Brain microvascular endothelial cell (primary cell): ENCODE data around the gene WFIKKN2.

ENCODE experiments used
- DNase-seq: peaks from one replicate; pipeline ENCODE4 v3.0.0-alpha.2; 2020
- H3K27ac ChIP-seq: fragments of 250-450 bp; sonication (Bioruptor Pico); 2 replicates; pipeline ENCODE4 v1.5.1; 2020; ENCODE audit warnings: mild to moderate bottlenecking, moderate library complexity
- H3K27me3 ChIP-seq: fragments of 250-450 bp; sonication (Bioruptor Pico); replicated peaks from 2 replicates; pipeline ENCODE4 v1.5.1; 2020; ENCODE audit warnings: mild to moderate bottlenecking
- H3K36me3 ChIP-seq: fragments of 250-450 bp; sonication (Bioruptor Pico); replicated peaks from 2 replicates; pipeline ENCODE4 v1.5.1; 2020; ENCODE audit warnings: mild to moderate bottlenecking
- H3K4me3 ChIP-seq: 2 replicates; pipeline ENCODE4 v1.5.1; 2011; ENCODE audit warnings: low read depth, mild to moderate bottlenecking, control low read depth, low read length, moderate library complexity
- CTCF ChIP-seq: IDR thresholded peaks from 2 replicates; pipeline ENCODE4 v1.5.1; 2011; ENCODE audit warnings: low read depth, mild to moderate bottlenecking, moderate library complexity, low read length, control low read depth, inconsistent platforms; ENCODE audit errors: missing control alignments
- in situ Hi-C: cut with HindIII; loops from 2 replicates; pipeline ENCODE4 v1.10.0; 2017; ENCODE audit warnings: low sequenced_read_pairs, low pct_ligation_motif_present

WFIKKN2 gene

GRCh38 chr17:50830352-50830751 lies 5.0 kb upstream of the WFIKKN2 start:
- in situ Hi-C loops, result no loop called here
- no peaks in the 10 kb centered on the region for H3K27me3 ChIP-seq
- peak; percentile 28 for DNase-seq
- H3K4me3 ChIP-seq, result no peak overlapping the region
- H3K36me3 ChIP-seq, result no peaks in the 10 kb centered on the region
- TF ChIP-seq CTCF, result no peak
- no peak overlapping the region for H3K27ac ChIP-seq

- no peak overlapping the region for H3K27ac ChIP-seq
- no peak for TF ChIP-seq CTCF
- in situ Hi-C loops, result no loop called here
- H3K36me3 ChIP-seq, result no peaks in the 10 kb centered on the region
- H3K4me3 ChIP-seq, result no peak overlapping the region
- no peaks in the 10 kb centered on the region for H3K27me3 ChIP-seq
- DNase-seq, result no peak
Observed at GRCh38 chr17:50830994-50831393, 4.4 kb upstream of the WFIKKN2 start.

DNA sequence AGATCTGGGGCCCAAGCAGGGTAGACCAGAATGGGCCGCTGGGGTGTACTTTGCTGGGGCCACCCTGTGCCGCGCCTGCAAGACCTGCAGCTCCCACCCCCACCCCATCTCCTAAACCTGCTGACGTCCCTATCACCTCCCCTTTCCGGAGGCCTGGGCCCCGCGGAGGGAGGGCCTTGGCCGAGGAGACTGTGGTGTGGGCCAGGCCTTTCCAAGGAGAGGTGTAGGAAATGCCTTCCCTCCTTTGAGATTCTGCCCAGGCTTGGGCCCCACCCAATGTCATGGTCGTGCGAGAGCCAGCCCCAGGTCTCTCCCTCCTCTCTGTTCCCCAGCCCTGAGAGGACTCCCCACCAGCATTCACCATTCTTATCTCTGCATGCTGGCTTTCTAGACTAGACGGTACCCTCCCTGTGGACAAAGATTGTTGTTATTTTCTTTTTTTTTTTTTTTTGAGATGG lies 3.9 kb upstream of the WFIKKN2 start:
- no peaks in the 10 kb centered on the region for H3K36me3 ChIP-seq
- no peak for DNase-seq
- TF ChIP-seq CTCF, result no peak
- in situ Hi-C loops, result no loop called here
- H3K27ac ChIP-seq, result no peak overlapping the region
- no peak overlapping the region for H3K4me3 ChIP-seq
- no peaks in the 10 kb centered on the region for H3K27me3 ChIP-seq

GRCh38 chr17:50832267-50832863 lies 3.0 kb upstream of the WFIKKN2 start:
- DNase-seq, result no peak
- Histone ChIP-seq H3K27me3 (no peaks in the 10 kb centered on the region), H3K4me3 (no peak overlapping the region), H3K27ac (no peak overlapping the region), H3K36me3 (no peaks in the 10 kb centered on the region)
- no peak for TF ChIP-seq CTCF
- in situ Hi-C loops, result no loop called here

DNA sequence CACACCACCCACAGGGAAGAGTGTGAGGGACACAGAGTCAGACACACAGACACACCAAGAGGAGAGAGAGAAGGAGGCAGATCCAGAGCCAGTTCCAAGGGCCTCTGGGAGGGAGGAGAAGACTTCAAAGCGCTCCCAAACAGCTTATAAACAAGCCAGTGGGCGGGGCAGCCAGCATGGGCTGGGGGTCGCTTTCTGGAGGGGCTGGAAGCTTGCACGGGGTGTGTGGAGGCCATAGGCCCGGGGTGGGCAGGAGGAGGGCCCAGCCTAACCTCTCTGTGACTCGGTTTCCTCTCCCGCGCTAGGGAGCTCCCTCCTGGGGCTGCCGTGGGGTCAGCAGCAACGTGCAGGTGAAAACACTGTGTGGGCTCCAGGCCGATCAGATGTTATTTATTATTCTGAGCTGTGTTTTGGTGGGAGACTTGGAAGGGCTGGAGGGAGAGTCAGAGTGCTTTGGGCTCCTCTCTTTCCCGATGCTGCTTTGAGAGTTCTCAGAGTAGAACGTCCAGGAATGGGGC lies 2.5 kb upstream of the WFIKKN2 start:
- no peaks in the 10 kb centered on the region for H3K27me3 ChIP-seq
- no peak for DNase-seq
- H3K27ac ChIP-seq, result no peak overlapping the region
- H3K4me3 ChIP-seq, result no peak overlapping the region
- TF ChIP-seq CTCF, result no peak
- no peaks in the 10 kb centered on the region for H3K36me3 ChIP-seq
- in situ Hi-C loops, result no loop called here
